HEK293T (cell line): ENCODE measurements around the gene VARS2.

ENCODE experiments used
- CTCF ChIA-PET: fragments of 350-600 bp; formaldehyde crosslinking; extraction: SDS; loops from one replicate; lab custom pipeline; 2021; ENCODE audit warnings: antibody characterized with exemption, inconsistent platforms; lab: Yijun Ruan, JAX
- POLR2A ChIA-PET: fragments of 350-600 bp; formaldehyde crosslinking; extraction: SDS; loops from one replicate; lab custom pipeline; 2020; ENCODE audit warnings: antibody characterized with exemption, inconsistent platforms; lab: Yijun Ruan, JAX
- DNase-seq: peaks from one replicate; pipeline ENCODE4 v3.0.0; 2012; ENCODE audit warnings: mixed read lengths; ENCODE audit errors: extremely low spot score
- ARNT ChIP-seq: fragments of 450-650 bp; IDR thresholded peaks from 2 replicates; pipeline ENCODE4 v1.6.1; 2017; ENCODE audit warnings: mild to moderate bottlenecking
- BHLHE40 ChIP-seq: fragments of 450-650 bp; IDR thresholded peaks from 2 replicates; pipeline ENCODE4 v1.6.1; 2016; ENCODE audit warnings: mild to moderate bottlenecking, moderate library complexity, borderline replicate concordance
- CTBP1 ChIP-seq: fragments of 450-650 bp; IDR thresholded peaks from 2 replicates; pipeline ENCODE4 v1.6.1; 2016; ENCODE audit warnings: borderline replicate concordance
- ELF4 ChIP-seq: fragments of 450-650 bp; IDR thresholded peaks from 2 replicates; pipeline ENCODE4 v1.6.1; 2017; ENCODE audit warnings: antibody characterized with exemption
- FOXA1 ChIP-seq: fragments of 450-650 bp; IDR thresholded peaks from 2 replicates; pipeline ENCODE4 v1.6.1; 2016; ENCODE audit warnings: mild to moderate bottlenecking
- FOXK2 ChIP-seq: fragments of 450-650 bp; IDR thresholded peaks from 2 replicates; pipeline ENCODE4 v1.6.1; 2016; ENCODE audit warnings: mild to moderate bottlenecking
- FOXM1 ChIP-seq: fragments of 450-650 bp; IDR thresholded peaks from 2 replicates; pipeline ENCODE4 v1.6.1; 2017; ENCODE audit warnings: mild to moderate bottlenecking, borderline replicate concordance
- HDGF ChIP-seq: fragments of 450-650 bp; IDR thresholded peaks from 2 replicates; pipeline ENCODE4 v1.6.1; 2017; ENCODE audit warnings: antibody characterized with exemption, borderline replicate concordance
- L3MBTL2 ChIP-seq: fragments of 450-650 bp; conservative IDR thresholded peaks from 2 replicates; pipeline ENCODE4 v1.6.1; 2016; ENCODE audit warnings: mild to moderate bottlenecking
- LEF1 ChIP-seq: fragments of 450-650 bp; IDR thresholded peaks from 2 replicates; pipeline ENCODE4 v1.6.1; 2017; ENCODE audit warnings: mild to moderate bottlenecking, borderline replicate concordance
- NFRKB ChIP-seq: fragments of 450-650 bp; IDR thresholded peaks from 2 replicates; pipeline ENCODE4 v1.6.1; 2016; ENCODE audit warnings: mild to moderate bottlenecking, moderate library complexity
- PKNOX1 ChIP-seq: fragments of 450-650 bp; IDR thresholded peaks from 2 replicates; pipeline ENCODE4 v1.6.1; 2016
- SP1 ChIP-seq: fragments of 450-650 bp; IDR thresholded peaks from 2 replicates; pipeline ENCODE4 v1.6.1; 2017
- SUZ12 ChIP-seq: fragments of 450-650 bp; IDR thresholded peaks from 2 replicates; pipeline ENCODE4 v1.6.1; 2016; ENCODE audit warnings: mild to moderate bottlenecking
- TARDBP ChIP-seq: fragments of 450-650 bp; IDR thresholded peaks from 2 replicates; pipeline ENCODE4 v1.6.1; 2016
- ZNF384 ChIP-seq: fragments of 450-650 bp; IDR thresholded peaks from 2 replicates; pipeline ENCODE4 v1.6.1; 2016

The VARS2 gene

GRCh38 chr6:30912746-30913520 lies 1.1 kb upstream of the VARS2 start:
- ChIA-PET POLR2A (interaction anchor here (1.2 to 1.7 kb wide), 10 partner anchors 9 to 689 kb away, joined by 3 to 10 read pairs (median 4); partner anchors contain the start of gene DDR1), CTCF (interaction anchor here (0.8 to 4.0 kb wide), 6 partner anchors 16 to 177 kb away, joined by 3 to 23 read pairs (median 4); no protein-coding TSS in a partner anchor)
- no peak for DNase-seq
- TF ChIP-seq FOXK2 (no peak), FOXA1 (no peak), ELF4 (no peak), ZNF384 (no peak), CTBP1 (no peak), ARNT (no peak), SUZ12 (no peak), HDGF (no peak), PKNOX1 (no peak), BHLHE40 (no peak), TARDBP (no peak), L3MBTL2 (no peak), LEF1 (no peak), FOXM1 (no peak), SP1 (no peak), NFRKB (no peak)

DNA sequence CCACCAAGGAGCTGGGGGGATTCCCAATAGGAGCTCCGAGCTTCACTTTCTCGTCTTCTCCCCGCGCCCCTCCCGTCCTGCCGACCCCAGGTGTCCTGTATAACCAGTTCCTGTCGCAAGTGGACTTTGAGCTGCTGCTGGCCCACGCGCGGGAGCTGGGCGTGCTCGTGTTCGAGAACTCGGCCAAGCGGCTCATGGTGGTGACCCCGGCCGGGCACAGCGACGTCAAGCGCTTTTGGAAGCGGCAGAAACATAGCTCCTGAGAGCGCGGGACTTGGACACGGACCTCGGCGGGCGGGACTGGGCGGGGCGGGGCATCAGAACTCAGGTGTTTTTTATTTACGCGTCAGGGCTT lies 340 bp upstream of the VARS2 start:
- no peak for DNase-seq
- TF ChIP-seq FOXA1 (no peak), PKNOX1 (no peak), TARDBP (no peak), ZNF384 (no peak), SP1 (no peak), SUZ12 (no peak)
- CTCF ChIA-PET: interaction anchor here (0.8 to 4.0 kb wide), 9 partner anchors 17 to 176 kb away, joined by 3 to 37 read pairs (median 5); no protein-coding TSS in a partner anchor
- POLR2A ChIA-PET: interaction anchor here (0.6 to 1.8 kb wide), 18 partner anchors 9 to 689 kb away, joined by 3 to 10 read pairs (median 4); partner anchors contain the start of genes DDR1 and MDC1

- POLR2A ChIA-PET: interaction anchor here (1.2 to 1.8 kb wide), 5 partner anchors 11 to 172 kb away, joined by 3 to 7 read pairs (median 5); no protein-coding TSS in a partner anchor
- DNase-seq: no peak
- TF ChIP-seq TARDBP: no peak
- no peak for TF ChIP-seq SUZ12
- no peak for TF ChIP-seq FOXK2
- no peak for TF ChIP-seq FOXM1
- no peak for TF ChIP-seq SP1
- no peak for TF ChIP-seq PKNOX1
- no peak for TF ChIP-seq HDGF
- no peak for TF ChIP-seq ARNT
- no peak for TF ChIP-seq CTBP1
- no peak for TF ChIP-seq L3MBTL2
- no peak for TF ChIP-seq NFRKB
- no peak for TF ChIP-seq ELF4
- no peak for TF ChIP-seq LEF1
- no peak for TF ChIP-seq BHLHE40
- TF ChIP-seq ZNF384: no peak
- no peak for TF ChIP-seq FOXA1
- CTCF ChIA-PET: interaction anchor here (0.8 to 4.0 kb wide), 8 partner anchors 33 to 172 kb away, joined by 3 to 37 read pairs (median 5); no protein-coding TSS in a partner anchor
Observed at GRCh38 chr6:30914854-30915590, 984 bp downstream of the VARS2 start.

- CTCF ChIA-PET: interaction anchor here (0.7 to 4.0 kb wide), 10 partner anchors 9 to 172 kb away, joined by 3 to 37 read pairs (median 4); no protein-coding TSS in a partner anchor
- TF ChIP-seq TARDBP (no peak), L3MBTL2 (no peak), LEF1 (no peak), SP1 (no peak), HDGF (no peak), FOXA1 (no peak), SUZ12 (no peak), ZNF384 (no peak; the same call in 1 of the 2 replicates), ARNT (no peak), ELF4 (no peak), CTBP1 (no peak), BHLHE40 (no peak), PKNOX1 (no peak), FOXK2 (no peak), FOXM1 (no peak)
- POLR2A ChIA-PET: interaction anchor here (1.2 kb wide), 2 partner anchors 40 to 163 kb away, joined by 3 to 5 read pairs; no protein-coding TSS in a partner anchor
- DNase-seq: peak; percentile 71
Observed at GRCh38 chr6:30915591-30915946, 1.5 kb downstream of the VARS2 start.
